RPMI8226 (cell line): Measurements from ENCODE around the gene IGDCC3.
"Not testable (repeated sequence)": the region's sequence is repeated elsewhere in the genome, so short reads cannot be mapped to it uniquely, and the experiment has no call there.

Source experiments
- DNase-seq: peaks from one replicate; pipeline ENCODE4 v3.0.0-alpha.2; 2015

Gene IGDCC3

GRCh38 chr15:65368302-65369211 lies 9.2 kb downstream of the IGDCC3 start:
- DNase-seq: no peak

GRCh38 chr15:65366122-65366892 lies 11.5 kb downstream of the IGDCC3 start:
- no peak for DNase-seq

- DNase-seq: no peak
Measured at GRCh38 chr15:65365229-65365628, 12.6 kb downstream of the IGDCC3 start.

GRCh38 chr15:65363766-65364165 lies 14.0 kb downstream of the IGDCC3 start:
- no peak for DNase-seq

GRCh38 chr15:65363306-65363705 lies 14.5 kb downstream of the IGDCC3 start:
- DNase-seq: no peak

- no peak for DNase-seq
Measured at GRCh38 chr15:65362491-65362890, 15.3 kb downstream of the IGDCC3 start.

- DNase-seq: no peak
Measured at GRCh38 chr15:65361708-65362459, 15.9 kb downstream of the IGDCC3 start.

- DNase-seq: no peak
Measured at GRCh38 chr15:65360506-65360905, 17.3 kb downstream of the IGDCC3 start.

GRCh38 chr15:65355988-65356353 lies 21.8 kb downstream of the IGDCC3 start:
- DNase-seq: no peak

GRCh38 chr15:65355173-65355987 lies 22.4 kb downstream of the IGDCC3 start:
- no peak for DNase-seq

- no peak for DNase-seq
Measured at GRCh38 chr15:65354835-65355172, 23.0 kb downstream of the IGDCC3 start.

- DNase-seq: not testable (repeated sequence)
Measured at GRCh38 chr15:65351972-65352371, 25.8 kb downstream of the IGDCC3 start.

GRCh38 chr15:65349338-65349737 lies 28.5 kb downstream of the IGDCC3 start:
- no peak for DNase-seq

- not testable (repeated sequence) for DNase-seq
Measured at GRCh38 chr15:65347756-65348155, 30.0 kb downstream of the IGDCC3 start.

GRCh38 chr15:65346856-65347598 lies 30.8 kb downstream of the IGDCC3 start:
- no peak for DNase-seq

GRCh38 chr15:65344914-65345275 lies 32.9 kb downstream of the IGDCC3 start:
- no peak for DNase-seq

GRCh38 chr15:65344214-65344913 lies 33.4 kb downstream of the IGDCC3 start:
- DNase-seq: no peak

- DNase-seq: no peak
Measured at GRCh38 chr15:65343374-65343981, 34.3 kb downstream of the IGDCC3 start.

- DNase-seq: no peak
Measured at GRCh38 chr15:65342493-65342892, 35.3 kb downstream of the IGDCC3 start.

- DNase-seq: no peak
Measured at GRCh38 chr15:65339920-65340319, 37.9 kb downstream of the IGDCC3 start.

- no peak for DNase-seq
Measured at GRCh38 chr15:65339416-65339815, 38.4 kb downstream of the IGDCC3 start.
